GM18508 (cell line): ENCODE results near the gene DTYMK.
"Not testable (repeated sequence)": the region's sequence is repeated elsewhere in the genome, so short reads cannot be mapped to it uniquely, and the experiment has no call there.

Source experiments
- ATAC-seq: cut with Tn5 transposase; IDR thresholded peaks from one replicate; pipeline ENCODE4 v1.9.1; 2021; ENCODE audit warnings: moderate number of reproducible peaks; ENCODE audit not compliant: insufficient read depth, unreplicated experiment

DTYMK gene

DNA sequence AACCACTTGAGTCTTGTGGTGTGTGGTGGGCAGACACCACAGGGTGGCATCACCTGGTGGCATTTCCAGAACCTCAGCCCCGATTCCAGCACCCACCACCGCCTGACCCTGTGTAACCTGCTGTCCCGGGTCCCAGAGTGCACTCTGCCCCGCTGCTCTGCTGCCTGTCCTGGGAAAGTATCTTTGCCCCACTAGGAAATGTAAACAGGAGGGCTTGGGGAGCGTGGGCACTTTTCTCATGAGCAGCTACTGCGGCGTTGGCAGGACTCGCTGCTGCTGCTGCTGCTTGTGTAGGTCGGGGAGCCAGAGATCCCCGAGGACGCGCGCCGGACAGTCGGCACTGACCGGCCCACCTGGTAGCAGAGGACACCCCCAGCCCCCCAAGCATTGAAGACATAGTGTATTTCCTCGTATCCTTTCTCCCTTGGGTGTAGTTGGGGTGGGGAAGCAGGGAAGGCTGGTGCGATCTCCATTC, 13.4 kb downstream of the DTYMK start:
- ATAC-seq = no peak

DNA sequence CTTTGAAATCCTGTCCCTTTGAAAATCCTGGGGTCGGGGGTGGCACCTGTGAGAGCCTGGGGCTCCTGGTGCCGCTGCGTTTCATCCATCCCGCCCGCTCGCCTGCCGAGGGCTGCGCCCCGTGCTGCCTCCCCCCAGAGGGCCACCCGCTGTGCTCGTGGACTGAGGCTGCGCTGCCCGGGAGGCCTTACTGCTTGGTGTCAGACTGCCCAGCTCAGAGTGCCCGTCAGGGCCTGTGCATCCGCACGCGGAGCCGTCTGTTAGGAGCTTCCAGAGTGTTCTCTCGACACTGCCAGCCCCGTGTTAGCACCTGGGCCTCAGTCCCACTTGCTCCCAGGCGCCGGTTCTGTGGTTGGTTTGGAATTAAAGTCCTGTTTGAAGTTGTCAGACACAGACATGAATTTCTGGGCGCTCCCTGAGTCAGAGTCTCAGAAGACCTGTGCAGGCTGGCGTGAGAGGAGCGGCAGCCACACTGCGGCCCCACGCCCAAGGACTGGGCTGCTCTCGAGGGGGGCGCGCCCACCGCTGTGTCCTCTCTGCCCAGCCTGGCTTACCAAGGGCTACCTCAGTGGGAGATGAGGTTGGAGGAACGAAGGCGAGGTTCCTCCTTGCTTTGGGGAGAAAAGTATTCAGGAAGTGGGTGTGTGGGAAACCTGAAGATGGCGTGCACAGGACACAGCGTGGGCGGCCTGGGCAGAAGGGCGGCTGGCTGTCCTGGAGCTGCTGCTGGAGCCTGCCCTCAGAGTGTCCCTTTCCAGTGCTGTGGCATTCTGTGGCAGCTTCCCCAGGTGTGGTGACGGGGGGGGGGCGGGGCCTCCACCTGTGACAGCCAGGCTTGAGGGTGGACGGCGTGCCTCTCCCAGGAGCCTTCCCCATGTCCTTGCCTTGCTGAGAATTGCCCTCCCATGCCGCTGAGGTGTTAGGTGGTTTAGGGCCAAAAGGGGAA, 14.1 kb downstream of the DTYMK start:
- no peak for ATAC-seq

DNA sequence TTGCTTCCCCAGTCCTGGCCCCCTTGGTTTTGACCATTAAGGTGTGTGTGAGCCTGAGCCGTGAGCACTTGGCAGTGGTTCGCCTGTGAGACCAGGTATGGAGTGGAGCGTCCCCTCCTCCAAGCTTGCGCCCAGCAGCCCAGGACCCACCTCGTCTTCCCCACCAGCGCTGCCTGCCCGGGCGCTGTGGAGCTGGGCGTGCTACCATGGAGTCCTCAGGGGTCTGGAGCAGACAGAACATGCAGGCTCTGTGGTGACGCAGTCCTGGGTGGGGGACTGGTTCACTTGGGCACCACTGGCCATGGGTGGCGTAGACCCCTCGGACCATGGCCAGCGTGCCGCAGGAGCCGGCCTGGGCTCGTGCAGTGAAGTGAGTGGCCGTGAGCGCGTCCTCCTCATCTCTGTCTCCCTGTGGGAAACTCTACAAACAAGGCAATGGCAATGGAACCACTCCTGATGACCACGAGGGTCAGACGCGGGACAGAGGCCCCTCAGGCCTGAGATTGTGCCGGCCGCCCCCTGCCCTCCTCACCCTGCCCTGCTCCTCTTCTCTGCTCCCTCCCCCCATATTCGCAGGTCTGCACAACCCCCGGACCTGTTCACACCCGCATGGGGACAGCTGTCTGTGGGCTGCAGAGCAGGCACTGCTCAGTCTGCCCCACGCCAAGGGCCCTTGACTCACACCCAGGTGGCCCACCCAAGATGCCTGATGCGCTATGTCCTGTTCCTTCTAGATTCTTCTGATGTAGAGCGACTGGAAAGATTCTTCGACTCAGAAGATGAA, 15.0 kb downstream of the DTYMK start:
- ATAC-seq = no peak

DNA sequence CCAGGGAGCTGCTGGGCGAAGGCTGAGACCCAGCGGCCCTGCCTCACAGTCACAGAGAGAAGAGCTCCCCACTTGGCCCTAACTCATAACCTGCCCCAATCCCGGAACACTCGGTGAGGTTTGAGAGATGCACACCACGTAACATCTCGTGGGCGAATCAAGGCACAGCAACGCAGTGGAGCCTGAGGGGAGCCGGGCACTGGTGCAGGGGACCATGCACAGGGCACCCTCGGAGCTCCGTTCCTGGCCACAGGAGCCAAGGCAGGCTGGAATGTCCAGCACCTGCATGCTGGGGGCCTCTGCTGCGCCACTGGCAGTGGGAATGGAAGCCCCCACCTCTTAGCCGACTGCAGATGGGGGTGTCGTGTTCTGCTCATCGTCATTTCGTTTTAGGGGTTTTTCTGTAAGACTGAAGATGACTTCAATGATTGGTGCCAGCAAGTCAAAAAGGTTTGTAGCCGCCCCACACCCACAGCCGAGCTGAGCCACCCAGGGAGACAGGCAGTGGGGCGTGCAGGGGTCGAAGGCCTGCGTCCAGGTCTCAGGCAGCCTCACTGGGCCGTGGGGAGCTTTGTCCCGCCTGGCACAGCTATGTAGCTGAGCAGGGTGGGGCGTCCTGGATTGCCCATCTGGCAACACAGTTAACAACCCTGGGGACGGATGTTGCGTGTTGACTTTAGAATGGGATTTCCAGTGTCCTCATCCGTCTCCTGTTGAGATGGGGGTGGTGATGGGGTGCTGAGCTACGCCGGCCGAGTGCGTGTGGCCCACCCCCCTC, 16.1 kb downstream of the DTYMK start:
- no peak for ATAC-seq

DNA sequence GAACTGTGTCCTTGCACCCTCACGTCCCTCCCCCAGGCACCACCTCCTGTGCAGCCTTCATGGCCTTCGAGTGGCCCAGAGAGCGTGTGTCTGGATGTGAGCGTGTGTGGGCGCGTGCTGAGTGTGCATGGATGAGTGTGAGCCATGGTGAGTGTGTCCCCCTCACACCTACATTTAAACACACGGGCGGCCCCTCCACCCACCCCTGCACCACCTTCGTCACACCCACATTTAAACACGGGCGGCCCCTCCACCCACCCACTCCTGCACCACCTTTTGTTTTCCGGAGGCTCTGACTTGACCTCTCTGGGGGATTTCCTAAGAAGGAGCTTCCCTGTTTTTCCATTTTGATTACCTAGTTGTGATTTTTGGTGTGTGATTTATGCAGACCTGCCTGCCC, 17.8 kb downstream of the DTYMK start:
- no peak for ATAC-seq

DNA sequence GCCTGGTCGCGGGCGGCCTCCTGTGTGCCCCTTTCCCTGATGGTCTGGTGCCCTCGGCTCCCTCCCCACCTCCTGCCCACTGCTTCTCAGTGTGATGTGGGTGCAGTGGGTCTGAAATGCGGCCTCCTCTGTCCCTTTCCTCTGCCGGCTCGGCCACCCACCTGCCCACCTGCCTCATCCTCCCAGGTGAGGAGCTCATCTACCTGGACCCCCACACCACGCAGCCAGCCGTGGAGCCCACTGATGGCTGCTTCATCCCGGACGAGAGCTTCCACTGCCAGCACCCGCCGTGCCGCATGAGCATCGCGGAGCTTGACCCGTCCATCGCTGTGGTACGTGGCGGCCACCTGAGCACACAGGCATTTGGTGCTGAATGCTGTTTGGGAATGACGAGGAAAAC, 18.3 kb downstream of the DTYMK start:
- ATAC-seq = no peak

DNA sequence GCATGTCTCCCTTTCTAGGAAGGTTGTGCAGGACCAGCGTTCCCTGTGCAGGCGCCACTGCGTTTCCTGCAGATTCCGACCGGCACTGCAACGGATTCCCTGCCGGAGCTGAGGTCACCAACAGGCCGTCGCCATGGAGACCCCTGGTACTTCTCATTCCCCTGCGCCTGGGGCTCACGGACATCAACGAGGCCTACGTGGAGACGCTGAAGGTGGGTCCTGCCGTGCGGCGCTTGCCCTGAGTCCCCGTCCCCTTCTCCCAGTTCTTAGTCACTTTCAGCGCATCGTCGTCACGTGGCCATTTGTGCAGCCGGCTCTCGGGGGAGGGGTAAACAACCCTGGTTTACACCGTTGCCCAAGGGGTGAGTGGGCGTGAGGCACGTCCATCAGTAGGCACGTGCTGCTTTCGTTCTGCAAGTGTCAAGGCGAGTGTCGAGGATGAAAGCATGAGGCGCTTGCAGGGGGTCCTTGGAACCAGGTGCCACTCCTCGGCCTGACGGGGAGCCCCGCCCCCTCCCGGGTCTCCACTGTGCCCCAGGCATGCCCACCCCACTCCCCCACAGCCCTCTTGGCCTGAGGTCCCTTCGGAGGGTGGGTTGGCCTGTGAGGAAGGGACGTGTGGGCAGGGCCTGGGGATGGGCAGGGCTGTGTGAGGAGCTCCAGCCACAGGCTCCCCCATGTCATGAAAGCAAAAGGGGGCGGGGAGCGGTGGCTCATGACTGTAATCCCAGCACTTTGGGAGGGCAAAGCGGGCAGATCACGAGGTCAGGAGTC, 19.8 kb downstream of the DTYMK start:
- ATAC-seq = no peak

DNA sequence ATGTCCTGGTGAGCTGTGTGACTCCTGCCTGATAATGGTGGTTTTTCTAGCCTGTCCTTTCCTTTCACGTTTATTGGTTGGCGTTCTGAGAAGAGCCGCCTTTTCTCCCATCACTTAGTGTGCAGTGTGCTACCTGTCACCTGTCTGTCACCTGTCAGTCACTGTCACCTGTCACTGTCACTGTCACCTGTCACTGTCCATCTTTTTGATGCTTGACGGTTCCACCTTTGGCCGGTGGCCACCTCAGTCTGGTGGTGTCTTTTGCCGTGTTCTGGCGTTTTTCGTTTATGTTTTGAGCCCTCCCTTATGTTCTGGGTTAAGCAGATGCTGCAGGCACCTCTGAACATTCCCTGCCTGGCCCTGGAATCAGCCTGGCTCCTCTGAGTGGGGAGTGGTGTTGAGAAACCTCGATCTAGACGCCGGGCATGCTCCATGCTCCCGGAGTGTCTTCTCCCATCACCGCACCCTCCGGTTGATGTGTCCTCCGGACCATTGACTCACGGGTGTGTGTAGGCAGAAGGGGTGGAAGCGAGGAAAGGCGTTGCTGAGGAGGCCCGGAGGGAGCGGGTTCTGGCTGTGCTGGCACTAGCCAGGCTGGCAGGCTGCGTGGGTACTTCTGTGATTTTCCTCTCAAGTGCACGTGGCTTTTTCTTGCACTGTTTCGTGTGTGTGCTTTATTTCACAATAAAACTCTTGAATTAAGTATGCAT, 20.7 kb downstream of the DTYMK start:
- ATAC-seq = no peak

DNA sequence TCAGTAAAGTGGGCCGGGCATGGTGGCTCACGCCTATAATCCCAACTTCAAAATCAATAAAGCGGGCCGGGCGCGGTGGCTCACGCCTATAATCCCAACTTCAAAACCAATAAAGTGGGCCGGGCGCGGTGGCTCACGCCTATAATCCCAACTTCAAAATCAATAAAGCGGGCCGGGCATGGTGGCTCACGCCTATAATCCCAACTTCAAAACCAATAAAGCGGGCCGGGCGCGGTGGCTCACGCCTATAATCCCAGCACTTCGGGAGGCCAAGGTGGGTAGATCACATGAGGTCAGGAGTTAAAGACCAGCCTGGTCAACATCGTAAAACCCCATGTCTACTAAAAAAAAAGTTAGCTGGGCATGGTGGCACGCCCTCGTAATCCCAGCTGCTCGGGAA, 23.9 kb downstream of the DTYMK start:
- not testable (repeated sequence) for ATAC-seq

DNA sequence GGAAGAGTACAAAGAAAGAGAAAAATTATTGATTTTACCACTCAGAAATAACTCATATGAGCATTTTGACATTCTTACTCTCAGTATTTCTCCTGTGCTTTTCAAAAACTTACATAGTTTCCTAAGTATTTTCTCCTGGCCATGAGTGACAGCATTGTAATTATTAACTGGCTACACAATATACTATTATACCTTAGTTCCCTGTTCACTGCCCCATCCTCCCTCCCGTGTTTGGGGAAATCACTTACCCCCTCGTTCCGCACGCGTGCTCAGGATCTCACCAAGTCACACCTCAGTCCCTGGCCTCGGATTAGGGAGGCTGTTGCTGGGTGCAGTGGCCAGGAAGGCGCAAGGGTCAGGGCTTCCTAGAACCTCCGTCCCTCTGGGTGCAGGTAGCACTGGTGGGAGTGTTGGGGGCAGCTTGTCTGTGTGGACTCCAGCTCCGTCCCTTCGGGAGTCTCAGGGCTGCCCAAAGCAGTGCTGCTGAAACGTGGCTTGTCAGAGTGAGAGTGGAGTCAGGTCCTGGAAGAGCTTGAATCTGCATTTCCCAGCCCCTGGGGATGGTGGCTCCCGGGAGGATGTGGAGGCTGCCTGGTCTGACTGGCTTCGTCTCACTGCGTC, 25.9 kb downstream of the DTYMK start:
- no peak for ATAC-seq

DNA sequence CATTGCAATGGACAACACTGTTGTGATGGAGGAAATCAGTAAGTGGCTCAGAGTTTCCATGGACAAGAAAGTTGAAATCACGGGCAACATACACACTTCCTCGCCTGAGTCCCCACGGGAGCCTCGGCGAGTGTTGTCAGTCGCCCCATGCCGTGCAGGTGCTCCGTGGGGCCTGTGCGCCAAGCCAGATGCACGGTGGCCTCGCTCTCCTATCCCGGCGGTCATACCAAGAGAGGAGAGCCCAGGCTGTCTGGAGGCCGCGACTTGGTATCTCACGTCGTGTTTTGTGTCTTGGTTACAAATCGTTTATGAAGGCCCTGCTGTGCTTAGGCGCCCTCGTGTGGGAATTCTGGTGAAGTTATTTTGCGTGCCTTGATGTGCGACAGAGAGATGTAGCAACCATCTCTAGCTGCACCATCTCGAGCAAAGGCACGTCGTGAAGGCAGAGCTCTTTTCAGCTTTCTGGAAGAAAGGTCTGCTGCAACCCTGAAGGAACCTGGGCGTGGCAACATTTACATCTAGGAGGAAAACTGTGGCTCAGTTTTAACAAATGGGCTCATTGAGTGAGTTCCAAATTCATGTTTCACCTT, 27.4 kb downstream of the DTYMK start:
- no peak for ATAC-seq

DNA sequence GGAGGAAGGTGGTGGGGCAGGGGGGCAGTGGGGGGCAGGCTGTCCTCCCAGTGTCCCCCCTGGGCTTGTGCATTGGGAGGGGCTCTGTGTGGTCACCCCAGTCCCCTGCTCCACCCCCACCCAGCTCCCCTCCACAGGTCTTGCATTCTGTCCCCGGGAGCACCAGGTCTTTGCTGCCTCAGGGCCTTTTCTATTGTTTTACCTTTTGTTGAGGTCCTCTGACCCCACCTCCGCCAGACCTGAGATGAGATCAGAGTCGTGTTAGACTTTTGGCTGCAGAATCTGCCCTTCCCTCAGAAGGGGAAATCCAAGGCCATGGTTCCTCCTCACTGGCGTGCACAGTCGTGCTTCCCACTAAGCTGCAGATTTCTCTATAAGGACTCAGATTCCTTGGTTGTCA, 28.3 kb downstream of the DTYMK start:
- no peak for ATAC-seq

DNA sequence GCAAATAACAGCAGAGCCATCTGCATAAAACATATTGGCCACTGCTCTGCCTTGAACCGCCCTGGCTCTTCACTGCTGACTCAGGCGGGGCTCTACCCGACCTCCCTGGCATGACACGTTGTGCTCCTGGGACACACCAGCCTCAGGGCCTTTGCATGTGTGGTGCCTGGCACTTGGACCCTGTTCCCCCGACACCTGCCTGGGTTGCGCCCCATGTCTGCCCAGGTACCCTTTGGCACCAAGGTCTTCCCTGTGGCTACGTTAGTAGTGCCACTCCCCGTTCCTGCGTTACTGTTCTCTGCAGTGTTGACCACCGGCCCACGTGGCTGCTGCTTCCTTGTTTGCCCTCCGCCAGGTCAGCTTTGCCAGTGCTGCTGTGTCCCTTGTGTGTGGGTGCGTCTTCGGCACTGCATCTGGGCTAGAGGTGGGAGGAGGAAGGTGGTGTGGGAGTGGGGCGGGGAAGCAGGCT, 28.8 kb downstream of the DTYMK start:
- ATAC-seq = no peak

DNA sequence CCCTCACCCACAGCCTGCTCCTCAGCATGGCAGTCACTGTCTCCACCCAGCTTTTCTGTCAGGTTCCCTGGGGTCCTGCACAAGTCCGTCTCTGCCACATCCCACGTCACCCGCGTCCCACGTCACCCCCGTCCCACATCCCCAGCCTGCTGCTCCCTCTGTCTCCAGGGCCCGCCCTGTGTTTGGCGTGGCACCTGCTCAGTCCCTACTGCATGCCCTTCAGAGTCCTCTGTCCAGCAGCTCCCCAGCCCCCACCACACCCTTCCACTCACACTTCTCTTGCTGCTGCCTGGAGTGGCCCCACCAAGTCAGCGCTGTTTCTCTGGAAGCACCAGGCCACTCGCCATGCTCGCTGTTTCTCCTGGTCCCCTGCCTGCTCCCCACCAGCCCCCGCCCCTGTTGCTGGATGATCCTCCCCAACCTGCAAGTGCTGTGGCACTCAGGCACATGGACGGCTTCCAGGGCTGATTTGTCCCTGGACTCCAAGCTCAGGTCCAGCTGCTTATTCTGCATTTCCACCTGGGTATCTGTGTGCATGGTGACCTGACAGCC, 30.3 kb downstream of the DTYMK start:
- no peak for ATAC-seq

DNA sequence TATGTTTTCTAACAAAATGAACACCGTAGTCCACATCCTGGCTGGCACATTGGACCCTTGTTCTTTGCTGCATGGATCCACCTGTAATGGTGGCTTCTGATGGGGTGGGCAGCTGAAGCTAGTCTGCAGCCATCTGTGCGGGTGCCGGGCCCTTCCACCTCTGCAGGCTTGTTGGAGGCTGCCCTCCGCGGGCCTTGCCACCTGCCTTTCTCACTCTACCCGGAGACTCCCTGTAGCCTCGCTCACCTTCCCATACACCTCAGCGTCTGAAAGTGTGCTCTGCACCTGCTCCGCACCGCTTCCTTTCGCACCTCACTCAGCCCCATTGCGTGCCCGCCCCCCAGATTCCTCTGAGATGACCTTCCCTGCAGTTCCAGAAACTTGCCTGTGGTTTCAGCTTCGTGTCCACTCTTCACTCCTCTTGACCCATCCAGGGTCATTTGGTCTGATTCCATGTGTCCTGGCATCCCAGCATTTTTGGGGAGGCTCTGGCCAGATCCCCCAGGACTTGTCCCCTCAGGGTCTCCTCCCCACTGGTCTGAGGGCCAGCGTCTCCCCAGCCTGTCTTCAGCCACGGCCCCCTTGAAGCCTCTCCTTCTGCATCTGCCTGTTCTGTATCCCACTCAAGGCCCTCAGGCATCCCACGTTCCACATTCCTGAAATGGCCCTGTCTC, 31.0 kb downstream of the DTYMK start:
- no peak for ATAC-seq

DNA sequence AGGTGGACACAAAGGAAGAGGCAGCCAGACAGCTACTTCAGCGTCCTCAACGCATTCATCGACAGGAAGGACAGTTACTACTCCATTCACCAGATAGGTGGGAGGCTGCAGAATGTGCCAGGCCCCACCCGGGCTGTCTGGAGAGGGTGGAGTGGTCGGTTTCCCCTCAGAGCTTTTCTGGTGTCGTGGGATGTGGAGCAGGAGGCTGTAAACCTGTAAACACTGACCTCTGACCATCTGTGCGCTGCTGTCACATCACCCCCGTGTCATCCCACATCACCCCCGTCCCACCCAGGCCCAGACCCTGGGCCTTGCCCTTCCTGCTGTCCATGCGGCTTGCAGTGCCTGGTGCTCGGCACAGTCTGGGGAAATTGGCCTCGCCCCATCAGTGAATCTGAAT, 32.1 kb downstream of the DTYMK start:
- ATAC-seq = no peak

DNA sequence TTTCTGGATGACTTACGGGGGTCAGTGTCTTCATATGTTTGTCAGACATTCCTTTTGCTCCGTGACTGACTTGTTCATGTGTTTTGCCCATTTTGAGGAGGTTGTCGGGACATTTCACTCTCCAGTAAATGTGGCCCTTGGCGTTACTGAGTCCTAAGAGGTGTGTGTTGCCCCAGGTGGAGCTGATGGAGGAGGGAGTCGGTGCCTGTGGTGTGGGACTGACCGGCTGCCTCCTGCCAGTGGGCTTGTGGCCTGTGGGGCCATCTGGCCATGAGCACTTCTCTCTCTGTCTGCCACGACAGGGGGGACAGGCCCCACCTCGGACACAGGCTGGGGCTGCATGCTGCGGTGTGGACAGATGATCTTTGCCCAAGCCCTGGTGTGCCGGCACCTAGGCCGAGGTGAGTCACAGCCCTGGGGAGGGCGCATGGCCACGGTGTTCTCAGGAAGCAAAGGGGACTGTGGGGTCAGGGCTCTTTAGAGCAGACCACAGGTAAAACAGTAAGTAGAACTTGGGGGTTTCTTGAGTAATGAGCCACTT, 33.3 kb downstream of the DTYMK start:
- no peak for ATAC-seq
